NCI-H748 treated with DMSO at 0.1 percent for 48 hours (cell line): ENCODE results near the gene PSMC3IP.
A peak's percentile ranks its signal among the peaks of the same experiment; 100 is the strongest.

ENCODE experiments used
- DNase-seq: peaks from one replicate; lab custom pipeline; 2025; lab: John Stamatoyannopoulos, UW

PSMC3IP gene

GRCh38 chr17:42585353-42585752, 7.8 kb upstream of the PSMC3IP start:
- DNase-seq, result no peak

- DNase-seq, result no peak
Observed at GRCh38 chr17:42584880-42585279, 7.4 kb upstream of the PSMC3IP start.

- no peak for DNase-seq
Observed at GRCh38 chr17:42581744-42582270, 4.3 kb upstream of the PSMC3IP start.

- no peak for DNase-seq
Observed at GRCh38 chr17:42579794-42580551, 2.4 kb upstream of the PSMC3IP start.

GRCh38 chr17:42578282-42578869, 847 bp upstream of the PSMC3IP start:
- DNase-seq, result peak; percentile 61

- no peak for DNase-seq
Observed at GRCh38 chr17:42577140-42577531, 393 bp downstream of the PSMC3IP start.

GRCh38 chr17:42574463-42574862, 3.1 kb downstream of the PSMC3IP start:
- no peak for DNase-seq

- DNase-seq, result no peak
Observed at GRCh38 chr17:42573095-42573494, 4.4 kb downstream of the PSMC3IP start.

- DNase-seq, result no peak
Observed at GRCh38 chr17:42571435-42572225, 5.9 kb downstream of the PSMC3IP start.

GRCh38 chr17:42568341-42569111, 9.0 kb downstream of the PSMC3IP start:
- no peak for DNase-seq

GRCh38 chr17:42566883-42567573, 10.5 kb downstream of the PSMC3IP start, which contains the start of gene MLX:
MLX (plus strand) TSS chr17:42567100; CDS start chr17:42567125, 25 bp downstream.
- DNase-seq, result peak; percentile 84

- no peak for DNase-seq
Observed at GRCh38 chr17:42566215-42566882, 11.2 kb downstream of the PSMC3IP start.

GRCh38 chr17:42565523-42566214, 11.9 kb downstream of the PSMC3IP start:
- DNase-seq, result no peak

- DNase-seq, result no peak
Observed at GRCh38 chr17:42564815-42565522, 12.6 kb downstream of the PSMC3IP start.

GRCh38 chr17:42563950-42564349, 13.6 kb downstream of the PSMC3IP start:
- no peak for DNase-seq

- no peak for DNase-seq
Observed at GRCh38 chr17:42563543-42563942, 14.0 kb downstream of the PSMC3IP start.

GRCh38 chr17:42563143-42563509, 14.4 kb downstream of the PSMC3IP start:
- no peak for DNase-seq

- no peak for DNase-seq
Observed at GRCh38 chr17:42562388-42563142, 15.0 kb downstream of the PSMC3IP start.
